Prostate gland (tissue), 2 donors: ENCODE results near the gene GRM6. TPM values are rescaled to one million over a fixed set of nuclear protein-coding genes. Genes with fewer than 3 reads are reported as not detected.
A peak's percentile ranks its signal among the peaks of the same experiment; 100 is the strongest.

Experiments
- DNase-seq: peaks from one replicate; pipeline ENCODE4 v3.0.0-alpha.2; 2019; ENCODE audit warnings: low spot score
- H3K27ac ChIP-seq, 2 donors: fragments of 200-600 bp; sonication (generic); 2 replicates each; pipeline ENCODE4 v1.5.1; 2017 to 2019
- H3K27me3 ChIP-seq: fragments of 200-600 bp; sonication (generic); replicated peaks from 2 replicates; pipeline ENCODE4 v1.5.1; 2019; ENCODE audit not compliant: insufficient read depth
- H3K36me3 ChIP-seq, 2 donors: fragments of 200-600 bp; sonication (generic); 1 replicate in 1 of 2; 2 replicates in 1 of 2; pipeline versions ENCODE4 v1.5.1 to v1.8.1; 2017 to 2019
- H3K4me1 ChIP-seq: fragments of 200-600 bp; sonication (generic); replicated peaks from 2 replicates; pipeline ENCODE4 v1.5.1; 2019
- H3K4me3 ChIP-seq, 2 donors: fragments of 200-600 bp; sonication (generic); 2 replicates each; pipeline ENCODE4 v1.5.1; 2017 to 2019
- H3K9me3 ChIP-seq: fragments of 200-600 bp; sonication (generic); 2 replicates; pipeline ENCODE4 v1.5.1; 2017
- POLR2A ChIP-seq: fragments of 450-650 bp; IDR thresholded peaks from one replicate; pipeline ENCODE4 v1.6.1; 2016; ENCODE audit warnings: antibody characterized with exemption, mild to moderate bottlenecking
- POLR2AphosphoS5 ChIP-seq: sonication (generic); formaldehyde crosslinking; IDR thresholded peaks from one replicate; pipeline ENCODE4 v1.6.1; 2017; ENCODE audit warnings: antibody characterized with exemption
- WGBS: methylation state at CpG from one replicate; pipeline ENCODE4 v1.1.5; 2018; 5-methylcytosine and 5-hydroxymethylcytosine counted together
- intact Hi-C: fragments of 100-400 bp; cut with DNase I; formaldehyde crosslinking; loops from one replicate; pipeline ENCODE4 v1.14.2; 2022
- total RNA-seq, 2 donors: library from RNA; depleted of rRNA; stranded (reverse); fragments of >200 nt; gene quantifications; one replicate each; pipeline ENCODE4 v1.1.0, GENCODE V29; 2016
- TF ChIP-seq, protein P1 (sequence below), 4 experiments: fragments of 200-600 bp in 2 of 4; fragments of 450-650 bp in 2 of 4; sonication (generic) in 2 of 4; IDR thresholded peaks; 1 replicate in 3 of 4; 2 replicates in 1 of 4; pipeline ENCODE4 v1.5.1; 2016 to 2019; ENCODE audit warnings: antibody characterized with exemption in 4 of 4, mild to moderate bottlenecking in 2 of 4, moderate library complexity in 2 of 4

Gene GRM6
- total RNA-seq, 2 donors from 2014 or later = 0.23 TPM; not detected in 1

DNA sequence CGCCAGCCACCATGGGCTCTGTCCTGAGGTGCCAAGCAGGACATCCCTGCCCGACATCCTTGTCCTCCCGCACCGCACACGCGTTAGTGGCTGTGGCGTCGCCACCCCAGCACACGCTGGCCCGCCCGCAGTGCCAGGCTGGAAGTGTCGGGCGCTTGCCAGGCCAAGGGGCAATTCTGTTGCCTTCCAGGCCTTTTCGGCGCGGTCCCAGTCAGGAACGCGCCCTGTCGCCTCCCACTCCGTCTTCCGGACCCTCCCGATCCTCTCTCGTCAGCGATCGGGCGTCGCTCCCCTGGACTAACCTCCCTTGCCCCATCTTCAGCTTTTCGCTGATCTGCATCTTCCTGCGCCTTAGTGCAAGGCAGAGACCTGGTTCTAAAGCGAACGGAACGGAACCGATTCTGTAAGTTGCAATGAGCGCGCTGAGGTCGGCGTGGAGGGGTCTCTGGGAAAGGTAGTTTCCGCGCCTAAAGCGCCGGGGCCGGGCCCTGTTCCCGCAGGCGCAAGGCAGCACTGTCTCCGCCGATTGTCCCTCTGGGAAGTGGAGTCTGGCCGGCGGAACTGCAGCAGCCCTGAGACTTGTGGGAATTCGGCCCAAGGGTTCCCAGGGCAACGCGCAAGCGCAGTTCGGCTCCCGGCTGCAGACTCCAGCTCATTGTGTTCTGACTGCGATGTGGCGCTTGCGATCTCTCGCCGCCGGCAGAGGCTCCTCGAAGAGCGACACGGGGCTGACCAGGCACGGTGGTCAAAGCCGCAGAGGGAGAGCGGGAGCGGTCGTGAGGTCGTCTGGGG, 54.4 kb downstream of the GRM6 start, which contains the start of gene ZNF454:
Gene ZNF454 (plus strand): TSS at position 630 of the 792 bp plus-strand sequence. CDS start 1,594 bp downstream, outside the sequence.
- peak; percentile 95 for DNase-seq
- Histone ChIP-seq H3K27me3 (no peaks in the 10 kb centered on the region), H3K27ac (peak within 1 kb of the TSS; percentile 49 to 68), H3K9me3 (peaks cover 4% of the 10 kb centered on the region), H3K36me3 (no peaks in the 10 kb centered on the region), H3K4me3 (peak within 1 kb of the TSS; percentile 49 to 64), H3K4me1 (no peaks in the 10 kb centered on the region)
- TF ChIP-seq POLR2A = peak; percentile 57
- TF ChIP-seq, protein P1, sequence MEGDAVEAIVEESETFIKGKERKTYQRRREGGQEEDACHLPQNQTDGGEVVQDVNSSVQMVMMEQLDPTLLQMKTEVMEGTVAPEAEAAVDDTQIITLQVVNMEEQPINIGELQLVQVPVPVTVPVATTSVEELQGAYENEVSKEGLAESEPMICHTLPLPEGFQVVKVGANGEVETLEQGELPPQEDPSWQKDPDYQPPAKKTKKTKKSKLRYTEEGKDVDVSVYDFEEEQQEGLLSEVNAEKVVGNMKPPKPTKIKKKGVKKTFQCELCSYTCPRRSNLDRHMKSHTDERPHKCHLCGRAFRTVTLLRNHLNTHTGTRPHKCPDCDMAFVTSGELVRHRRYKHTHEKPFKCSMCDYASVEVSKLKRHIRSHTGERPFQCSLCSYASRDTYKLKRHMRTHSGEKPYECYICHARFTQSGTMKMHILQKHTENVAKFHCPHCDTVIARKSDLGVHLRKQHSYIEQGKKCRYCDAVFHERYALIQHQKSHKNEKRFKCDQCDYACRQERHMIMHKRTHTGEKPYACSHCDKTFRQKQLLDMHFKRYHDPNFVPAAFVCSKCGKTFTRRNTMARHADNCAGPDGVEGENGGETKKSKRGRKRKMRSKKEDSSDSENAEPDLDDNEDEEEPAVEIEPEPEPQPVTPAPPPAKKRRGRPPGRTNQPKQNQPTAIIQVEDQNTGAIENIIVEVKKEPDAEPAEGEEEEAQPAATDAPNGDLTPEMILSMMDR (IDR thresholded peaks at IDR 0.05) = no peak
- TF ChIP-seq POLR2AphosphoS5 = peak; percentile 93
- intact Hi-C loops = no loop called here
- WGBS = 2% methylated on average over 63 of the region's 69 CpGs

DNA sequence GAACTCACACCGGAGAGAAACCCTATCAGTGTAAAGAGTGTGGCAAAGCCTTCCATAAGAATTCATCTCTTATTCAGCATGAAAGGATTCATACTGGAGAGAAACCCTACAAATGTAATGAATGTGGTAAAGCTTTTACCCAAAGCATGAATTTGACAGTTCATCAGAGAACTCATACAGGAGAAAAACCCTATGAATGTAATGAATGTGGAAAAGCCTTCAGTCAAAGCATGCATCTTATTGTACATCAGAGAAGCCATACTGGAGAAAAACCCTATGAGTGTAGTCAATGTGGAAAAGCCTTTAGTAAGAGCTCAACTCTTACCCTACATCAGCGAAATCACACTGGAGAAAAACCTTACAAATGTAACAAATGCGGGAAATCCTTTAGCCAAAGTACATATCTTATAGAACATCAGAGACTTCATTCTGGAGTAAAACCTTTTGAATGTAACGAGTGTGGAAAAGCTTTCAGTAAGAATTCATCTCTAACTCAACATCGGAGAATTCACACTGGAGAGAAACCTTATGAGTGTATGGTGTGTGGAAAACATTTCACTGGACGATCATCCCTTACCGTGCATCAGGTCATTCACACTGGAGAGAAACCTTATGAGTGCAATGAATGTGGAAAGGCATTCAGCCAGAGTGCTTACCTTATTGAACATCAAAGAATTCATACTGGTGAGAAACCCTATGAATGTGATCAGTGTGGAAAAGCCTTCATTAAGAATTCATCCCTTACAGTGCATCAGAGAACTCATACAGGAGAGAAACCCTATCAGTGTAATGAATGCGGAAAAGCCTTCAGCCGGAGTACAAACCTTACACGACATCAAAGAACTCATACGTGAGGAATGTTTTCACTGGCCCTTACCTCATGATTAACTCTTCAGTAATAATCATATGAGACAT, 63.0 kb downstream of the GRM6 start:
- H3K4me3 ChIP-seq = no peak overlapping the region
- H3K27ac ChIP-seq = no peak overlapping the region
- H3K27me3 ChIP-seq = no peaks in the 10 kb centered on the region
- H3K9me3 ChIP-seq = peaks cover 5% of the 10 kb centered on the region
- no peaks in the 10 kb centered on the region for H3K4me1 ChIP-seq
- no peaks in the 10 kb centered on the region for H3K36me3 ChIP-seq
- intact Hi-C loops = no loop called here
- DNase-seq = no peak
- WGBS = 96% methylated on average over 11 of the region's 11 CpGs
- TF ChIP-seq, protein P1 (IDR thresholded peaks at IDR 0.05) = no peak
- no peak for TF ChIP-seq POLR2A
- TF ChIP-seq POLR2AphosphoS5 = no peak

Other genes starting within 250 kb of the GRM6 start
- gene ZNF354B, start 135.4 kb downstream of the GRM6 start, total RNA-seq = 10 to 100 TPM; 12.7 to 22.7 TPM
- gene ZFP2, start 99.4 kb downstream of the GRM6 start, total RNA-seq = 1 to 10 TPM; 4.5 to 5.5 TPM
- gene ZNF454, start 54.1 kb downstream of the GRM6 start, total RNA-seq = 1 to 10 TPM; 4.7 to 5.9 TPM
- 10 to 100 TPM in 1 of 2 donors, 1 to 10 TPM in 1; 6.6 to 18.1 TPM for gene ZNF879, start 28.5 kb upstream of the GRM6 start, total RNA-seq
- 1 to 10 TPM; 5.7 to 6.5 TPM for gene ZNF354C, start 65.1 kb upstream of the GRM6 start, total RNA-seq